Raji (cell line): ENCODE data around the gene PI4KA.

Experiments
- POLR2A ChIP-seq: IDR thresholded peaks from 2 replicates; pipeline ENCODE4 v1.6.1; 2011; ENCODE audit warnings: low read depth, low read length, control low read depth; ENCODE audit not compliant: insufficient read depth

The PI4KA gene

GRCh38 chr22:20663137-20663828, 195.3 kb downstream of the PI4KA start:
- no peak for TF ChIP-seq POLR2A

- TF ChIP-seq POLR2A: no peak
These were observed 197.1 kb downstream of the PI4KA start for GRCh38 chr22:20661473-20661872.

GRCh38 chr22:20660441-20661054, 198.1 kb downstream of the PI4KA start:
- TF ChIP-seq POLR2A: no peak

GRCh38 chr22:20659920-20660319, 198.7 kb downstream of the PI4KA start:
- no peak for TF ChIP-seq POLR2A

- TF ChIP-seq POLR2A: no peak
These were observed 199.4 kb downstream of the PI4KA start for GRCh38 chr22:20659258-20659657.

- TF ChIP-seq POLR2A: no peak
These were observed 200.0 kb downstream of the PI4KA start for GRCh38 chr22:20658433-20659222.

- no peak for TF ChIP-seq POLR2A
These were observed 200.6 kb downstream of the PI4KA start for GRCh38 chr22:20657963-20658362.
